GM20000 (cell line): ENCODE results near the gene MED22.

Experiments
- DNase-seq: peaks from one replicate; pipeline ENCODE4 v3.0.0; 2012; ENCODE audit warnings: low spot score
- TF ChIP-seq, protein P1 (sequence below): IDR thresholded peaks from 2 replicates; pipeline ENCODE4 v1.5.1; 2012; ENCODE audit warnings: mild to moderate bottlenecking, control low read depth; ENCODE audit errors: extremely low read depth, missing control alignments

Gene MED22

GRCh38 chr9:133346021-133346785 lies 1.7 kb downstream of the MED22 start:
- no peak for DNase-seq
- TF ChIP-seq, protein P1, sequence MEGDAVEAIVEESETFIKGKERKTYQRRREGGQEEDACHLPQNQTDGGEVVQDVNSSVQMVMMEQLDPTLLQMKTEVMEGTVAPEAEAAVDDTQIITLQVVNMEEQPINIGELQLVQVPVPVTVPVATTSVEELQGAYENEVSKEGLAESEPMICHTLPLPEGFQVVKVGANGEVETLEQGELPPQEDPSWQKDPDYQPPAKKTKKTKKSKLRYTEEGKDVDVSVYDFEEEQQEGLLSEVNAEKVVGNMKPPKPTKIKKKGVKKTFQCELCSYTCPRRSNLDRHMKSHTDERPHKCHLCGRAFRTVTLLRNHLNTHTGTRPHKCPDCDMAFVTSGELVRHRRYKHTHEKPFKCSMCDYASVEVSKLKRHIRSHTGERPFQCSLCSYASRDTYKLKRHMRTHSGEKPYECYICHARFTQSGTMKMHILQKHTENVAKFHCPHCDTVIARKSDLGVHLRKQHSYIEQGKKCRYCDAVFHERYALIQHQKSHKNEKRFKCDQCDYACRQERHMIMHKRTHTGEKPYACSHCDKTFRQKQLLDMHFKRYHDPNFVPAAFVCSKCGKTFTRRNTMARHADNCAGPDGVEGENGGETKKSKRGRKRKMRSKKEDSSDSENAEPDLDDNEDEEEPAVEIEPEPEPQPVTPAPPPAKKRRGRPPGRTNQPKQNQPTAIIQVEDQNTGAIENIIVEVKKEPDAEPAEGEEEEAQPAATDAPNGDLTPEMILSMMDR = no peak

DNA sequence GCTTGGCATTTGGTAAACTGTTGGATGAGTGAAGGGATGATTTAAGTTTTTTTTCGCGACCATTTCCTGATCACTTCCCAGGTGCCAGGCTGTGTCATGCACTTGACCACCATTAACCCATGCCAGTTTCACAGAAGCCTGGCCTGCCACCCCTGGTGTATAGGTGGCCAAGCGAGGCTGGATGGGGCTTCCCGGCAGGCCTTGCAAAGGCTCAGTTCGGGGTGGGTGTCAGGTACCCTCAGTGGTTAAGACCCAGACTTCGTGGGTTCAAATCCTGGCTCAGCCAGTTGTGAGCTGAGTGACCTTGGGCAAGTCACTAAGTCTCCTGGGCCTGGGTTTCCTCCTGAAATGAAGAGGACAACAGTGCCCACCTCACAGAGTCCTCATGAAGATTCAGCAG lies 2.3 kb downstream of the MED22 start:
- TF ChIP-seq, protein P1 = no peak
- no peak for DNase-seq

- no peak for DNase-seq
- TF ChIP-seq, protein P1 = no peak
Observed at GRCh38 chr9:133344979-133345378, 3.0 kb downstream of the MED22 start.

GRCh38 chr9:133344071-133344470 lies 3.9 kb downstream of the MED22 start:
- TF ChIP-seq, protein P1 = no peak
- DNase-seq = no peak

GRCh38 chr9:133342570-133342969 lies 5.4 kb downstream of the MED22 start:
- TF ChIP-seq, protein P1 = no peak
- DNase-seq = no peak

- TF ChIP-seq, protein P1 = no peak
- no peak for DNase-seq
Observed at GRCh38 chr9:133342069-133342406, 5.9 kb downstream of the MED22 start.

- no peak for DNase-seq
- TF ChIP-seq, protein P1 = no peak
Observed at GRCh38 chr9:133341369-133342068, 6.4 kb downstream of the MED22 start.
